Activated T-helper 1 cell treated with Interleukin-2 at 50 U/mL for 16 hours (primary cell): ENCODE data around the gene SCAF8.
"Not testable (repeated sequence)": the region's sequence is repeated elsewhere in the genome, so short reads cannot be mapped to it uniquely, and the experiment has no call there.

Experiments
- DNase-seq: peaks from one replicate; pipeline ENCODE4 v3.0.0-alpha.2; 2020; ENCODE audit warnings: low read depth

The SCAF8 gene

GRCh38 chr6:154733183-154733625, at the start of gene SCAF8:
TSS of gene SCAF8 (plus strand) at chr6:154733416. CDS start at chr6:154733901, 485 bp downstream.
- DNase-seq: peak; percentile 84

GRCh38 chr6:154683756-154684523, 49.3 kb upstream of the SCAF8 start:
- no peak for DNase-seq

- no peak for DNase-seq
Observed at GRCh38 chr6:154686162-154686561, 47.1 kb upstream of the SCAF8 start.

- no peak for DNase-seq
Observed at GRCh38 chr6:154689493-154690255, 43.5 kb upstream of the SCAF8 start.

GRCh38 chr6:154690857-154691256, 42.4 kb upstream of the SCAF8 start:
- no peak for DNase-seq

GRCh38 chr6:154696661-154697060, 36.6 kb upstream of the SCAF8 start:
- DNase-seq: no peak

GRCh38 chr6:154703124-154703523, 30.1 kb upstream of the SCAF8 start:
- no peak for DNase-seq

- no peak for DNase-seq
Observed at GRCh38 chr6:154705471-154706113, 27.6 kb upstream of the SCAF8 start.

- DNase-seq: no peak
Observed at GRCh38 chr6:154706389-154706788, 26.8 kb upstream of the SCAF8 start.

- DNase-seq: no peak
Observed at GRCh38 chr6:154709621-154710020, 23.6 kb upstream of the SCAF8 start.

GRCh38 chr6:154710689-154711088, 22.5 kb upstream of the SCAF8 start:
- DNase-seq: no peak

- DNase-seq: no peak
Observed at GRCh38 chr6:154715446-154715845, 17.8 kb upstream of the SCAF8 start.

- DNase-seq: not testable (repeated sequence)
Observed at GRCh38 chr6:154716350-154716749, 16.9 kb upstream of the SCAF8 start.

- no peak for DNase-seq
Observed at GRCh38 chr6:154719433-154719832, 13.8 kb upstream of the SCAF8 start.

- DNase-seq: no peak
Observed at GRCh38 chr6:154719854-154720253, 13.4 kb upstream of the SCAF8 start.

GRCh38 chr6:154721460-154721859, 11.8 kb upstream of the SCAF8 start:
- DNase-seq: no peak

- DNase-seq: no peak
Observed at GRCh38 chr6:154726887-154727286, 6.3 kb upstream of the SCAF8 start.

- no peak for DNase-seq
Observed at GRCh38 chr6:154731296-154732218, 1.7 kb upstream of the SCAF8 start.

- DNase-seq: no peak
Observed at GRCh38 chr6:154732538-154733182, 556 bp upstream of the SCAF8 start.

GRCh38 chr6:154733626-154734382, 588 bp downstream of the SCAF8 start:
- DNase-seq: peak; percentile 84
